Activated CD8-positive, alpha-beta memory T cell treated with anti-CD3 and anti-CD28 coated beads for 4 hours (primary cell): ENCODE measurements around the gene TAF1C.

Experiments
- DNase-seq, 2 donors: peaks; one replicate each; pipeline ENCODE4 v3.0.0-alpha.2; 2020; ENCODE audit warnings: low read depth in 2 of 2

TAF1C gene

GRCh38 chr16:84131117-84131516 is 55.7 kb downstream of the TAF1C start:
- DNase-seq = no peak
